Activated T-cell treated with anti-CD3 and anti-CD28 coated beads for 48 hours (primary cell): ENCODE results near the gene NPTXR.

Experiments
- DNase-seq: peaks from one replicate; pipeline ENCODE4 v3.0.0-alpha.2; 2020; ENCODE audit warnings: low read depth

The NPTXR gene

DNA sequence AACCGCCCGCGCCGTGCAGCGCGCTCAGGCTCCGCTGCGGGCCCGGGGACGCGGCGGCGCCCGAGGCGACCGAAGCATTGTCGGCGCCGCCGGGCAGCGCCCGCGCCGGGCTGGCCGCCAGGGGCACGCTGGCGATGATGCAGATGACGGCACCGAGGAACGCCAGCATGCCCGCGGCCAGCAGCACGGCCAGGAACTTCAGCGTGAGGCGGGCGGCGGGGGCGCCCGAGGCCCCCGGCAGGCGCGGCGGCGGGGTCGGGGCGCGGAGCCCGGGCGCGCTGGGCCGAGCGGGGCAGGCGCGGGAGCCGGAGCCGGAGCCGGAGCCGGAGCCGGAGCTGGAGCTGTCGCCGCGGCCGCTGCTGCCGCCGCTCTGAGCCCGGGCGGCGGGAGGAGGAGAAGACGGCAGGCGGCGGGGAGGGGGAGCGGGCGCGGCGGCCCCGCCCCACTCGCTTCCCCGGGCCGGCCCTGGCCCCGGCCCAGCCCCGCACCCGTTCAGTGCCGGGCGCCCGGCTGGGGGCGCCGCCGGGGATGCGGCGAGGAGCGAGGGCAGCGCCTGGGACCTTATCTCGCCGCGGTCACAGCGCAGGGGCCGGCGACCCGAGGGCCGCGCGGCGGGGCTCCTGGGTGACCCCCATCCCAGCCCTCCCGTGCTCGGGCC is at the start of gene NPTXR:
Gene NPTXR (minus strand): TSS at position 372 of the 658 bp plus-strand sequence.
- DNase-seq = peak; percentile 27

DNA sequence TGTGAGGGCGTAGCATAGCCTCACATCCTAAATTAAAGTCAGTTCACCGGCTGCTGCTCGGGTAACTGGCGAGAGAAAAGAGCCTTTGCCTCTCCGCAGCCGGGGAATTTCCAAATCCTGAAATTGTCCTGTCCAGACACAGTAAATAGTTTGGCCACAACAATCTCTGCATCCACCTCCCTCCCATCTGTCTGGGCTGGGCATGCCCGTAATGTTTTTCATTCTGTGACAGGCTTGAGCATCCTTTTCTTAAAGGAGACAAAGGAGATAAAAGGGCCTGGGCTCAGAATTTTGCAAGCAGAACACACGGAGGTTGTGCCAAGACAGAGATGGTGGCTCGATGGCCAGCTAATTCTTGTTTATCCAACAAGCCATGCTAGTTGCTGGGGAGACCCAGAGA is 47.4 kb upstream of the NPTXR start:
- DNase-seq = no peak

DNA sequence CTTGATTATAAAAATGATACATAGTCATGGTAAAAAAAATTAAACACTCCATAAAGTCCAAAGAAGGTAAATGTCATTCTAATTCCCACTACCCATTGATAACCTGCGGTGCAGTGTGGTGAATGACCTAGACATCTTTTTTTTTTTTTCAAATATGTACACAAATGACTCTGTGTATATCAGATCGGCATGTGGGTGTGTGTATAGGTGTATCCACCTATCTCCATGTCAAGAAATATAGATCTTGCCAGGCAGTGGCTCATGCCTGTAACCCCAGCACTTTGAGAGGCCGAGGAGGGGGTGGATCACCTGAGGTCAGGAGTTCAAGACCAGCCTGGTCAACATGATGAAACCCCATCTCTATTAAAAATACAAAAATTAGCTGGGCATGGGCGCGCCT is 46.5 kb upstream of the NPTXR start:
- DNase-seq = no peak

DNA sequence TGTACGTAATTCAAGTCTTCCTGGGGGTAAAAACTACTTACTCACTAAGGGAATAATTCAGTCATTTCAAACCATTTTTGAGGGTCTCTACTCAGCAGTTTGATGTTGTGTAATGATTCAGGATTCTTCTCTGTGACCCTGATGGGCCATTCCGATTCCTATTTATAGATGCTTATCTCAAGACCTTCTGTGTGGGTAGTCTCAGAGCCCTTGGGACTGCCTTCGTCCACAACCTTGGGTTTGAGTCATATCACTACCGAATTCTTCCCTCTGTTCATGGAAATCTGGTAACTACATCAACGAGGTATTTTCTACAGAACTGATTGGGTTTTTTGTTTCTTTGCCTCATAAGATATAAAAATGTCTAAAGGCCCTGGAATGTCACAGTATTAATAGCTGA is 42.5 kb upstream of the NPTXR start:
- DNase-seq = no peak

DNA sequence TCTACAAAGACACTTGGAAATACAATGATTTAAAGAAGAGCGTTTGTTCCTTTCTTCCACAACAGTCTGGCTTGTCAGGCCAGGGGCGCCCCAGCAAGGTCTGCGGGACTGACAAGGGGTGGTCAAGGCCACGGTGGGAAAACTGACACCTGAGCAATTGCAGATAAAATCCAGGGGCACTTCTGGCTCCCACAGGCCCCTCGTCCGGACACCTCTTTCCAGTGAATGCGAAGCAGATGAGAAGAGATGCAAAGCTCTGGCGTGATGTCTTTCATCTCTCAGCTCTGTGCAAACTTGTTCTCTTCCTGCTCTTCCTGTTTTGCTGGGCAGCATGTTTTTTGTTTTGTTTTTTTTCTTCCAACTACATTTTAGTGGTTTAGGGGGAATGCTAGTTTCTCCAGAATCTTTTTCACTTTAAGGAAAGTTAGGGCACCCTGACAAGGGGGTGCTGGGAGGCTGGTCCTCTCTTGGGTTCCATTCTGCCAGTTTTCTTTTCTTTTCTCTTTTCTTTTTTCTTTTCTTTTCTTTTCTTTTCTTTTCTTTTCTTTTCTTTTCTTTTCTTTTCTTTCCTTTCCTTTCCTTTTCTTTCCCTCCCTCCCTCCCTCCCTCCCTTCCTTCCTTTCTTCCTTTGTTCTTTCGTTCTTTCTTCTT is 39.3 kb upstream of the NPTXR start:
- DNase-seq = no peak

DNA sequence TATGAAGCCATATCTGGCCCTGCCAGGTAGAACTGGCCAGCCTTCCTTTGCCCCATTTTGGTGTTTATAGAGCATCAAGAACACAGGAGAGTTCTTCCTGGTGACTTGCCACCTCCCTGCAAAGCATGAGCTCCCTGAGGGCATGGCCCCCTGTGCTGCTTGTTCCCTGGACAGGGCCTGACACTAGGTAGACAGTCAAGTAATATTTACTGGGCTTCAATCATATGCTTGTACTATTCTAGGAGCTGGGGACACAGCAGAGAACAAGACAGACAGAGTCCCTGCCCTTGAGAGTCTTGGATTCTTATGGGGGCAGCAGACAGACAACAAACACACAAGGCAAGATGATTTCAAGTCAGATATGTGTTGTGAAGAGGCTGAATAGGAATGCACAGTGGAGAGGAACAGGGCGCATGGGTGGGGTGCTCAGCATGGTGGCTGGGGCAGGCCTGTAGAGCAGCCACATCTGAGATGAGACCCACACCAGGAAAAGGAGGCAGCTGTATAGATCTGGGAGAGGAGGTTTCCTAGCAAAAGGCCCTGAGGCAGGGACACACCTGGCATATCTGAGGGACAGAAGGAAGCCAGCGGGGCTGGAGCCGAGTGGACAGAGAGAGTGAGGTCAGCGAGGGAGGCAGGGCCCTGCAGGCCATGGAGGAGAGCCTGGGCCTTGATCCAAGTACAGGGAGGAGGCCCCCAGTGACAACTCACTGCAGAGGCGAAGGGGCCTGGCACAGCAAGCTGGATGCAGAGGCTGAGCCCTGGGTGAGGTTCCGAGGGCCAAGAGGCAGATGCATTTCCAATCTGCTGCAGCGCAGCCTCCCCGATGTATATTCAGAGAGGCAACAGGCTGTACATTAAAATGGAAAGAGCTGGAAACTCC is 38.4 kb upstream of the NPTXR start:
- DNase-seq = no peak

DNA sequence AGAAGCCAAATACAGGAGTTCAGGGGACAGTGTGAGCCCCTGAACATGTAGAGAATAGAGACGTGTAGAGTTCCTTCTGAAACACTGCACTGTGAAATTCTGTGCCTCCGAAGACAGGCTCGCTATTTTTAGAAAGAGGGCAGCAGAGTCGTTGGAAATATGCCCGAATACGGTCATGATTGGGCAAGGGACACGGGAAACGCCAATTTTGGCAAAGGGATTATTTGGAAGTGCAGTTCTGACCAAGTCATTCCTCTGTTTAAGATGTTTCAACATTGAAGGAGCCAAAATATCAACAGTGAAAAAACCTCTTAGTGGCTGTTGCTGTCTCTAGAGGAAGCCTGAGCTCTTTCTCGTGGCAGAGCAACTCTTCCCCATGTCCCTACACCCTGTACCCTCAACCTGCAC is 37.6 kb upstream of the NPTXR start:
- no peak for DNase-seq

DNA sequence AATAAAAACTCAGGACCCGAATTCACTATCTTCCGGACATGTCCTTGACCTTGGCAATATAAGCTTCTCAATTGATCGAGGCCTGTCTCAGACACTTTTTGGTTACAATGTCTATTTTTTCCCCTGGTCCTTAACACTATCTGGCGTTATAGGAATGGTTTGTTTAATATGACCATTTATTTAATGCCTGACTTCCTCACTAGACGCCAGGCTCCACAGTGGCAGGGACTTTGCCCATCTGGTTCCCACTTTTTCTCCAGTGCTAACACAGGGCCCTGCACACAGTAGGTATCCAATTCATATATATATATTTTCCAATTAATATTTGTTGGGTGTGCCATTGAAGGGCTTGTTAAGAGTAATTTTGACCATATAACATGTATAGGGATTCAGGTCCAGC is 36.1 kb upstream of the NPTXR start:
- DNase-seq = no peak

DNA sequence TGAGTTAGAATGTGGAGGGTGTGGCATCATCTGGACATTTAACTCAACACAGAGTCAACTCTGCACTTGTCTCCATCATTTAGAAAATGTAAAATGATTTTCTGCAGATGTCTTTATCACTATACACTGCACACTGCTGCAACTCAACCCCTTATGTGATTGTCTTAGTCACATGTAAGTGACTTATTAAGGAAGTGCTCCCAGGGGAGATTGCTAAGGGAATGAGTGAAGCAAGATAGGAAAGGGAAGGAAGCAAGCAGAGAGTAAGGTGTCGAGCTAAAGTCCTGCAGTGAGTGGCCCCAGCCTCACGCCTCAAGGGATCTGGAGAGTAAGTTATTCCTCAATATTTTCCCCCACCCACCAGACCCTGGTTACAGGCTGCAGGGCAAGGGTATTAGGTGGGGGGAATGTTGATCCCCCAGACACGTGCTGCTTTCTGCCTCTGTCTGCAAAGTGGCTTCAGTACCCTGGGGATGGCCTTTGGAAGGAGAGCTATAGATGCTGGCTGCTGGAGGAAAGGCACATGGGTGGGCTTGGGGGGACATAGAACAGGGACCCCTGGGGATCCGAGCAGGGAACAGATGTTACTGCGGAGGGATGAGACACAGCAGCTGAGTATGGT is 35.4 kb upstream of the NPTXR start:
- no peak for DNase-seq

DNA sequence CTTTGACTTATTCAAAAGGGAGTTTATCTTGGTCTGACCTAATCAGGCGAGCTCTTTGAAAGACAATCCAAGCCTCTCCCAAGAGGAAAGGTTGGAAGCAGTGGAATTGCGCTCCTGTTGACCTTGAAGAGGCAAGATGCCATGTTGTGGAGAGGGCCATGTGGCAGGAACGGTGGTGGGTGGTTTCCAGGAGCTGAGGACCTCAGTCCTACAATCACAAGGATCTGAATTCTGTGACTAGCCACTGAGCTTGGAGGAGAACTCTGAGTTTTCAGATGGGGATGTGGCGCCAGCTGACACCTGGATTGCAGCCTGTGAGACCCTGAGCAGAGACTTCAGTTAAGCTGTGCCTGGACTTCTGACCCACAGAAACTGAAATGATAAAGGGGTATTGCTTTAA is 34.2 kb upstream of the NPTXR start:
- DNase-seq = no peak

DNA sequence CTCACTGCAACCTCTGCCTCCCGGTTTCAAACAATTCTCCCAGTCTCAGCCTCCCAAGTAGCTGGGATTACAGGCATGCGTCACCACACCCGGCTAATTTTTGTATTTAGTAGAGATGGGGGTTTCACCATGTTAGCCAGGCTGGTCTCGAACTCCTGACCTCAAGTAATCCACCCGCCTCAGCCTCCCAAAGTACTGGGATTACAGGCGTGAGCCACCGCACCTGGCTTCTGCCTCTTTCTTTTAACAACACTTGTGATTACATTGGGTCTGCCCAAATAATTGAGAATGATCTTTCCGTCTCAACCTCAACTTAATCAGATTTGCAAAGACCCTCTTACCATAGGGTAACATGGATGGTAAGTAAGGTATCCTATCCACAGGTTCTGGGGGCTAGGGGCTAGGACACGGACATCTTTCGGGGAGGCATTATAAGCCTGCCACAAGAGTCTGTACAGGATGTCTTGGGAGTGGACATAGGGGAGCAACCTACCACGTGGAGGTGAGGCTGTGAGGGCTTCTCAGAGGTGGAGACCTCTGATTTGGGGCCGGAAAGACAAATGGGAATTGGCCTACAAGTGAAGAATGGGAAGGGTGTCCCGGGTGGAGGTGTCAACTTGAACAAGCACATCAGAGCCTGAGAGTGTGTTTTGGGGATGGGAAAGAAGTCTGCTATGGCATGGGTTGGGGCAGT is 30.8 kb upstream of the NPTXR start:
- no peak for DNase-seq

DNA sequence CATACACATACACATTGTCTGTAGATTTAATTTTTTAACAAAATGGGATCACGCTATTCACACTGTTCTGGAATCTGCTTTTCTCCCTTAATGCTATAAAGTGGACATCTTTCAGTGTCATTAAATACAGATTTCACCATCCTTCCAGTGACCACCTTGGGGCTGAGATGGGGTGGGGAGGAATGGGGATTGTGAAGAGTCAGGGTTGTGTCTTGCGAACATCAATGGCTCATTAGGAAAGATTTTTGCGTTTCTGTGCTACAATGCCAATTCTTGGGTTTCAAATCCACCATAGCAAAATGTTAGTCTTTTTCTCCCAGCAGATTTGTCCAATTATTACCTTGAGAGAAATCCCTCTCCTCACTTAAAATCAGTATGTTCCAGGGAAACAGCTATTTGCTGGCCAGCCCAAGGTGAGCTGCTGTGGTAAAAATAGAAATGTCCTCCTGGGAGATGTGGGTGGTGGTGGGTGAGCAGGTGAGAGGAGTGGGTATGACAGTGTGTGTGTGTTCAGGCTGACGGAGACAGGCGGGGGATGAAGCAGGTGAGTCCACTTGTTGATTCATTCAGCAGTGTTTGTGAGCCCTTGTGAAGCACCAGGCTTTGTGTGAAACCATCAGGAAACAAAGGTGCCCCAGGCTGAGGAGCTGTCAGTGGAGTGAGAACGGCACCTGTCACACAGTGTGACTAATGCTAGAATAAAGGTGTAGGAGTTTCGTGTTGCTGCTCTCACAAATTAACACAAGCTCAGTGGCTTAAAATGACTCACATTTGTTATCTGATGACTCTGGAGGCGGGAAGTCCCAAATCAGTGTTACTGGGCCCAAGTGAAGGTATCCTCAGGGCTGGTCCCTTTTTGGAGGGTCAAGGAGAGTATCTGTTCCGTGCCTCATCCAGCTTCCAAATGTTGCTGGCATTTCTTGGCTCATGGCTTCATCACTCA is 29.9 kb upstream of the NPTXR start:
- DNase-seq = peak; percentile 66

DNA sequence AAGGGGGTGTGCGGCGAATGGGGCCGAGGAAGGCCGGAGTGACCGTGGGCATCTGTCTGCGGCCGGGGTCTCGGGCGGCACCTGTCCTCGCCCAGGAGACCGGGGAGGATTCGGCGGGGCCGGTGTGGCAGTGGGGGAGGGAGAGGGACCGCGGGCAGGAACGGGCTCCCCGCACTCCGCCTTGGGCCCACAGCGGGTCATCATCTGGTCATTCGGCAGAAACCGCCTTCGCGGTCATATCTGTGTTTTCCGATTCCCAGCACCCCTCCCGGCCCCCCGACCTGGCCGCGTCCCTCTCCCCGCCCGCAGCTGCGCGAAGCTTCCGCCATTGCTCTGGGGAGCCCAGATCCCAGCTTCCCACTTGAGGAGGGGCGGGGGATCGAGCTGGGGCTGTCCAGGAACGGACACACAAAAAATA is 29.0 kb upstream of the NPTXR start:
- no peak for DNase-seq

DNA sequence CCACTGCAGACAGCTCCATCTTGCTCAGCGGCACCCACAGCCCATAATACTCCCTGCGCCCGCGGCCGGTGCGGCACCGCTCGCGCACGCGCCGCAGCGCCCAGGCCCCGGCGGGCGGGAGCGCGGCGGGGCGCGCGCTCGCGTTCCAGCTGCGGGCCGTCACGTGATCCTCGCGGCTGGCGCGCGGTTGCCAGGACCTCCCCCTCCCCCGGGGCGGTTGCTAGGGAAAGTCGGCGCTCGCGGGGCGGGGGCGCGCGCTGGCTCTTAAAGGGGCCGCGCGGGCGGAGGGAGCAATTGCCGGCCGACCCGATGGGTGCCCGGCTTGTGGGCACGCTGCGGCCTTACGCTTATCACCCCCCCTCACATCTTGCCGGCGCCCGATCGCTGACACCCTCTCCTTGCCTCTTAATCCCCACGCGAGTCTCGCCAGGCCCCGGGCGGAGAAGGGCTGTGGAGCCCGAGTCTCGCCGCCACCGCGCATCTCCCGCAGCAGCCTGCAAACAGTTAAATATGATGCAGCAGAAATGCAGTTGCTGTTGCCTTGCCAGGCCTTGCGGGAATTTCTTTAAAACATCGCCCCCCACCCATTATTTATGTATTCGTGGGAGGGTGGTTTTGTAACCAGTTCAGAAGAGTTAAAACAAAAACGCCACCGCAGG is 28.5 kb upstream of the NPTXR start, which contains the start of gene CBX6:
Gene CBX6 (minus strand): TSS at position 45 of the 659 bp plus-strand sequence. CDS start 26 bp downstream, at position 19.
- peak; percentile 95 for DNase-seq

DNA sequence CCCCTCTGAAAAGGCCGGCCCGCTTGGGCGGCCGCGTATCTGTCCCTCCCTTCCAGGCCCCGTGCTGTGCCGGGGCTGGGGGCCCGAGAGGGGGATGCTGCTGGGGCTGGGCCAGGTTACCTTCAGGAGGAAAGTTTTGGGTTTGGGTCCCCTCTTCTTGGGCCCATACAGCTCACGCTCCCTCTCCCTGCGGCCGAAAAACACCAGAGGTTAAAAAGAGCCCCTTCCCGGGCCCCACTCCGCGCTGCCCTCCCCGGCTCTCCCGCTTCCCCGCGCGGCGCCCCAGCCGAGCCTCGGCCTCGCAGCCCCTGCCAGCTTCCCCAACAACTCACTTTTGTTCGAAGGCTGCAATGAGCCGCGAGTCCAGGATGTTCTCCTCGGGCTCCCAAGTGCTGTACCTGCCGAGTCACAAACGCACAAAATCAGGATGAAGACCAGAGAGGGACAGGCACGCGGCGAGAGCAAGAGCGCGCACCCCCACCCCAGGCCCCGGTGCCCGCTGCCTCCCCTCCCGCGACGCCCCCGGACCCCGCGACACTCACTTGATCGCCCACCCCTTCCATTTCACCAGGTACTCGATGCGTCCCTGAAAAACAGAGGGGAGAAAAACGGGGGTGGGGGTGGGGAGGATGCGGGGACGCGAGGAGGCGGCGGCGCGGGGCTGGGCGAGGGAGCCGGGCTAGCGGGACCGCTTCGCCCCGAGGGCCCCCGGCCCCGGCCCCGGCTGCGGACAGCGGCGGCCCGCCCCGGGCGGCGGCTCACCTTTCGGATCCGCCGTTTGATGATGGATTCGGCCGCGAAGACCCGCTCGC is 27.7 kb upstream of the NPTXR start:
- no peak for DNase-seq

DNA sequence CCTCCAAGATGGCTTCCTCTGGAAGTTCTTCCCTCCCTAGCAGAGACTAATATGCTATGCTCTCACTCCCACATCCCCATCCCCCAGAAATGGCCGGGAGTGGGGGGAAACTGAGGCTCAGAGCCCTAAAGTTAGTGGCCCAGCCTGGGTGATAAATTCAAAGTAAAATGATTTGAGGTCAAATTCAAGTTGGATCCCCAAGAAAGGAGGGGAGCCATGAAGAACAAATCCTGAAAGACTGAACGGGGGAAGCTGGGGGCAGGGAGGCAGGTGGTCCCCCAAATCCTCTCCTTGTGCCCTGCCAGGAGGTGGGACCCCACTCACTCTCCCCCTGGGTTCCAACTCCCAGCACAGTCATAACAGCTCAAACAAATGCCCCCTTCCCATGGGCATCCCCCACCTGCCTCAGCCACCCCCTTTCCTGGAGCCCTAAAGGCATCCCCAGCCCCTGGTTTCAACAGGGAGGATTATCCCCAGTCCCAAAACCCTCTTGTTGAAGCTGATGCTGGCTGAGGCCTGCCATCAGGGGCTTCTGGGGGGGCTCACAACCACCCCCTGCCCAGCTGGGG is 27.0 kb upstream of the NPTXR start:
- no peak for DNase-seq

DNA sequence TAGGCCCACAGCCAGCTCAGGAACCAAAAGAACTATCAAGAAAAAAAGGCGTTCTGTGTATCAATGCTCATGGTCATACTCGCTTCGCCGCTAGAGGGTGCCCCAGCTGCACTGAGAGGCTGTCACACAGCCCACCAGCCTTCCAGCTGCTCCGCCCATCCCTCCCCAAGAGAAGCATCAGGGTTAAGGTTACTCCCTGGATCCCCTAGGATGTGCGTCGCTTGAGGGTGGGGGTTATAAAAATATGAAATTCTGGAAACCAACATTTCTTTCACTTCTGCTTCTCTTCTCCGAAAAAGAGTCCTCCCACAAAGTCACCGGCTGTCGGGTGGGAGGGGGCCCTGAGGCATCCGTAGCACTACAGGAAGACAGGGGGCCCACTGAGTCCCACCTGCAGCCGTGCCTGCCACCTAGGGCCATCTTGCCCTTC is 26.5 kb upstream of the NPTXR start:
- DNase-seq = peak; percentile 82

DNA sequence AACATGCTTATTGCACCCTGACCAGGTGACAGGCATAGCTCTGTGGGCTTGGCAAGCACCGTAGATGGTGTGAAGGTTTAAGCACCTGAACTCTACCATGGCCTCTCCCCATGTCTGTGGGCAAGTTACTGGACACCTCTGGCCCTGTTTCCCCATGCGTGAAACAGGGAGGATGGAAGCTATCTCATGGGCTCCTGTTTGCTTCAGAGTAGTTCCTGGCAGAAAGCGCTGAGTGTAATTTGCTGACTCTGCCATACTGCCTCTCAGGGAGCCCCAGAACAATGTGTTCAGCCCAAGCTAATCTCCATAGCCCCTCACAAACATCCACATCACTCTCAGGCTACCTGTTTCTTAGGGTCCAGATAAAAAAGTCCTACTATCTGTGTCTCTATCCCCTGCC is 25.8 kb upstream of the NPTXR start:
- no peak for DNase-seq

DNA sequence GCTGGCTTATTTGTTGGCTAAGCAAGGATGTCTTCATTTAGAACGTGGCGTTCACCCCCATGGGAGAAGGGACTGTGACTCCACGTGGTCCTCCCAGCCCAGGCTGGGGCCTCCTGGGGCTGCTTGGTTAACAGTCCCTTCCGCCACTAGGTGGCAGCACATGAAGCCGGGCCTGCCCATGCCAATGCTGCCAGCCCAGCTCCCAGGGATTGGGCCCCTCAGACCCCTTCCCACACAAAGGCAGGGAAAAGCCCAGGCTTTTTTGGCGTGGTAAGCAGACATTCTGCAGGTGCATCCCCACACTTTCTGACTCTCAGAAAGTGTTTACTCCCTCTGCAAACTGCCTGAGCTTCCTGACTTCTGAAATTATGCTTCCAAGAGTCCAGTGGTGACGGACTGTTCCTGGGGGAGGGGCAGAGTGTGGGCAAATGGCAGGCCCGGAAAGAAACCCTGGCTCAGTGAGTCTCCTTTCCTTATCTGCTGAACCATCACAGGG is 25.1 kb upstream of the NPTXR start:
- peak; percentile 81 for DNase-seq
